K562 (cell line): ENCODE measurements around the gene NUPR1.

Experiments
- ATF2 ChIP-seq: sonication (generic); formaldehyde crosslinking; IDR thresholded peaks from 2 replicates; pipeline ENCODE4 v1.8.1; 2022; ENCODE audit warnings: missing genetic modification reagents
- BHLHE40 ChIP-seq: IDR thresholded peaks from 2 replicates; pipeline ENCODE4 v1.6.1; 2011; ENCODE audit warnings: low read length, improper control_type of control experiment
- CHD4 ChIP-seq: fragments of 200-600 bp; sonication (generic); IDR thresholded peaks from 3 replicates; pipeline ENCODE4 v1.6.1; 2012; ENCODE audit warnings: low read depth, mild to moderate bottlenecking, mixed read lengths, low read length, inconsistent platforms; ENCODE audit not compliant: insufficient read depth, insufficient replicate concordance, poor library complexity, severe bottlenecking
- CTCF ChIP-seq, 3 experiments: IDR thresholded peaks in 2 of 3; conservative IDR thresholded peaks in 1 of 3; 2 replicates each; pipeline ENCODE4 v1.5.1; 2011 to 2012; ENCODE audit warnings: low read length in 3 of 3, mild to moderate bottlenecking in 3 of 3, control low read depth in 2 of 3, improper control_type of control experiment in 1 of 3, inconsistent platforms in 1 of 3, low read depth in 1 of 3, mixed read lengths in 1 of 3, moderate library complexity in 1 of 3; ENCODE audit not compliant: insufficient read depth in 2 of 3
- HDAC3 ChIP-seq: fragments of 450-650 bp; IDR thresholded peaks from 2 replicates; pipeline ENCODE4 v1.6.1; 2018; ENCODE audit warnings: borderline replicate concordance, mild to moderate bottlenecking, moderate library complexity; ENCODE audit not compliant: partially characterized antibody
- HDGF ChIP-seq: fragments of 450-650 bp; IDR thresholded peaks from 2 replicates; pipeline ENCODE4 v1.6.1; 2016
- MAZ ChIP-seq, 2 experiments: fragments of 450-650 bp in 1 of 2; sonication (generic) in 1 of 2; formaldehyde crosslinking; IDR thresholded peaks in 1 of 2; conservative IDR thresholded peaks in 1 of 2; 2 replicates each; pipeline versions ENCODE4 v1.4.0 to v1.5.0; 2020; ENCODE audit warnings: mild to moderate bottlenecking in 1 of 2, missing genetic modification reagents in 1 of 2
- MED1 ChIP-seq: sonication (generic); formaldehyde crosslinking; IDR thresholded peaks from 2 replicates; pipeline ENCODE4 v1.8.1; 2023; ENCODE audit warnings: missing genetic modification reagents, borderline replicate concordance
- MTA3 ChIP-seq: fragments of 450-650 bp; formaldehyde crosslinking; IDR thresholded peaks from 2 replicates; pipeline ENCODE4 v1.6.1; 2017; ENCODE audit warnings: mild to moderate bottlenecking, borderline replicate concordance
- MYNN ChIP-seq, 2 experiments: sonication (generic); formaldehyde crosslinking in 1 of 2; IDR thresholded peaks; 2 replicates each; pipeline versions ENCODE4 v1.5.0 to v1.6.1; 2016 to 2020; ENCODE audit warnings: antibody characterized with exemption in 1 of 2, missing genetic modification reagents in 1 of 2
- NCOA2 ChIP-seq, 2 experiments: fragments of 450-650 bp; IDR thresholded peaks; 2 replicates each; pipeline ENCODE4 v1.6.1; 2018; ENCODE audit warnings: mild to moderate bottlenecking in 2 of 2, moderate library complexity in 1 of 2; ENCODE audit not compliant: partially characterized antibody in 2 of 2
- TAF1 ChIP-seq: IDR thresholded peaks from 2 replicates; pipeline ENCODE4 v1.6.1; 2011; ENCODE audit warnings: mild to moderate bottlenecking, low read length, moderate library complexity; ENCODE audit not compliant: insufficient read depth, control insufficient read depth, severe bottlenecking; ENCODE audit errors: extremely low read depth
- ZFX ChIP-seq: sonication (generic); formaldehyde crosslinking; IDR thresholded peaks from 2 replicates; pipeline ENCODE4 v1.8.0; 2022; ENCODE audit warnings: mild to moderate bottlenecking, missing genetic modification reagents, moderate library complexity
- ZNF512 ChIP-seq: IDR thresholded peaks from 2 replicates; pipeline ENCODE4 v1.6.1; 2016; ENCODE audit warnings: missing genetic modification characterization, missing compliant biosample characterization

- no peak for TF ChIP-seq MYNN (IDR thresholded peaks at IDR 0.05)
- no peak for TF ChIP-seq MYNN (CRISPR knock-in tag; IDR thresholded peaks at IDR 0.05)
- no peak for TF ChIP-seq HDGF
- no peak for TF ChIP-seq CTCF (IDR thresholded peaks at IDR 0.05 in 2 of 3, conservative IDR thresholded peaks at IDR 0.05 in 1 of 3; ENCODE audit: insufficient read depth in 2 of 3, low read depth in 1 of 3, low read length in 3 of 3)
- no peak for TF ChIP-seq ZNF512 (tag)
- no peak for TF ChIP-seq ATF2 (CRISPR knock-in tag)
- TF ChIP-seq NCOA2 (IDR thresholded peaks at IDR 0.05; ENCODE audit: partially characterized antibody in 2 of 2): no peak
- no peak for TF ChIP-seq HDAC3
- TF ChIP-seq TAF1: no peak
- no peak for TF ChIP-seq MAZ (CRISPR knock-in tag; conservative IDR thresholded peaks at IDR 0.05 in 1 of 2, IDR thresholded peaks at IDR 0.05 in 1 of 2)
- no peak for TF ChIP-seq ZFX (CRISPR knock-in tag)
- TF ChIP-seq MTA3: no peak
- TF ChIP-seq MED1 (CRISPR knock-in tag): no peak
- TF ChIP-seq BHLHE40: no peak
- TF ChIP-seq CHD4: no peak
These were observed 26.7 kb downstream of the NUPR1 start for GRCh38 chr16:28511801-28512789.
